CD4-positive, alpha-beta T cell (primary cell): Measurements from ENCODE around the gene DDX19B. TPM values are rescaled to one million over a fixed set of nuclear protein-coding genes. Genes with fewer than 3 reads are reported as not detected.

Source experiments
- ATAC-seq: fragments of 200-7000 bp; cut with Tn5 transposase; one replicate; pipeline ENCODE4 v1.10.0; 2022; ENCODE audit warnings: mild to moderate bottlenecking; ENCODE audit not compliant: poor library complexity
- CTCF ChIA-PET: fragments of 350-600 bp; sonication (Branson Sonifier 250); formaldehyde crosslinking; loops from one replicate; lab custom pipeline; 2021; ENCODE audit warnings: antibody characterized with exemption, inconsistent platforms; lab: Charles Lee
- POLR2A ChIA-PET: fragments of 350-600 bp; sonication (Branson Sonifier 250); formaldehyde crosslinking; loops from one replicate; lab custom pipeline; 2021; ENCODE audit warnings: antibody characterized with exemption, inconsistent platforms; lab: Charles Lee
- DNase-seq, 14 experiments: peaks; one replicate each; pipeline ENCODE4 v3.0.0-alpha.2; 2013 to 2020; ENCODE audit warnings: mixed read lengths in 2 of 14
- H3K27ac ChIP-seq, 2 donors: one replicate each; pipeline versions ENCODE4 v1.5.1 to v1.7.0; 2013; ENCODE audit warnings: low read length in 2 of 2, low read depth in 1 of 2, mild to moderate bottlenecking in 1 of 2
- H3K27me3 ChIP-seq, 2 experiments: 1 replicate in 1 of 2; 2 replicates in 1 of 2; pipeline versions ENCODE4 v1.6.1 to v1.7.0; 2013; ENCODE audit warnings: low read length in 2 of 2, control low read depth in 1 of 2, mild to moderate bottlenecking in 1 of 2, moderate library complexity in 1 of 2; ENCODE audit not compliant: insufficient read depth in 2 of 2, control insufficient read depth in 1 of 2
- H3K36me3 ChIP-seq: one replicate; pipeline ENCODE4 v1.6.1; 2013; ENCODE audit warnings: low read length, control low read depth; ENCODE audit not compliant: insufficient read depth
- H3K4me1 ChIP-seq: one replicate; pipeline ENCODE4 v1.6.1; 2013; ENCODE audit warnings: low read length, control low read depth; ENCODE audit not compliant: insufficient read depth
- H3K4me3 ChIP-seq: one replicate; pipeline ENCODE4 v1.5.1; 2013; ENCODE audit warnings: mild to moderate bottlenecking, low read length, moderate library complexity
- H3K9me3 ChIP-seq, 2 experiments: 1 replicate in 1 of 2; 2 replicates in 1 of 2; pipeline versions ENCODE4 v1.6.1 to v1.7.0; 2013; ENCODE audit warnings: low read length in 2 of 2, mild to moderate bottlenecking in 2 of 2, control low read depth in 1 of 2, moderate library complexity in 1 of 2; ENCODE audit not compliant: control insufficient read depth in 1 of 2, insufficient read depth in 1 of 2
- H3K27ac Mint-ChIP-seq: one replicate; pipeline ENCODE4 v1.8.0; 2020; ENCODE audit warnings: mixed read lengths
- H3K27me3 Mint-ChIP-seq: one replicate; pipeline ENCODE4 v1.8.0; 2021; ENCODE audit warnings: mixed read lengths
- H3K36me3 Mint-ChIP-seq: one replicate; pipeline ENCODE4 v1.8.0; 2021; ENCODE audit warnings: low read depth, mixed read lengths
- H3K4me1 Mint-ChIP-seq: one replicate; pipeline ENCODE4 v1.8.0; 2021; ENCODE audit warnings: low read depth, mixed read lengths
- H3K4me3 Mint-ChIP-seq: one replicate; pipeline ENCODE4 v1.8.0; 2020; ENCODE audit warnings: mild to moderate bottlenecking, mixed read lengths
- H3K9me3 Mint-ChIP-seq: one replicate; pipeline ENCODE4 v1.8.0; 2020; ENCODE audit warnings: mixed read lengths
- intact Hi-C, 2 experiments: fragments of 100-400 bp; cut with DNase I in 1 of 2; cut with micrococcal nuclease in 1 of 2; formaldehyde crosslinking; loops; one replicate each; pipeline versions ENCODE4 v1.15.1 to v1.9.0; 2023 to 2025; cut with DNase I, micrococcal nuclease
- total RNA-seq, 174 experiments: library from RNA in 2 of 174; stranded (reverse) in 2 of 174; gene quantifications; one replicate each; pipeline ENCODE4 v1.2.3 and lab custom pipeline; 2021 to 2026
- TF ChIP-seq, protein P1 (sequence below): fragments of 200-600 bp; IDR thresholded peaks from one replicate; pipeline ENCODE4 v1.8.0; 2022; ENCODE audit warnings: antibody characterized with exemption, mild to moderate bottlenecking

The DDX19B gene
- total RNA-seq, 2 experiments from 2014 or later: 23.0 TPM

DNA sequence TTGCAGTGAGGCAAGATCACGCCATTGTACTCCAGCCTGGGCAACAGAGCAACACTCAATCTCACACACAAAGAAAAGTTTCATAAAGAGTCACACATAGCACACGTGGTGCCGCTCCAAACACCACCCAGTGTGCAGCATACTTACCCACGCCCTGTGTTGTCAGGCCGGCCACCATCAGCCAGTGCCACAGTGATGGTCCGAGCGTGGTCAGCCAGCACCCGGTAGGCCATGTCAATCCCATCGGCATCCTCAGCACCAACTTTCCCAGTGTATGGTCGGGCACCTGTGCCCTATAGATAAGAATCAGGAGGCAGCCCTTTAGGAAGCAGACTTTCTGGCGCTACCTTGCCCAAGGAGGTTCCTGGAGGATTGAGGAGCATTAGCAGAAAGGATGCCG lies 29.5 kb upstream of the DDX19B start:
- H3K27me3 Mint-ChIP-seq: no peaks in the 10 kb centered on the region
- H3K27ac Mint-ChIP-seq: no peak overlapping the region
- no peaks in the 10 kb centered on the region for H3K9me3 Mint-ChIP-seq
- no peak for DNase-seq
- no peak overlapping the region for H3K27ac ChIP-seq
- ChIA-PET CTCF (no interaction called here), POLR2A (no interaction called here)
- H3K36me3 Mint-ChIP-seq: peaks cover 75% of the 10 kb centered on the region
- no peaks in the 10 kb centered on the region for H3K27me3 ChIP-seq
- H3K4me3 ChIP-seq: no peak overlapping the region
- no peaks in the 10 kb centered on the region for H3K9me3 ChIP-seq
- ATAC-seq: no peak
- TF ChIP-seq, protein P1, sequence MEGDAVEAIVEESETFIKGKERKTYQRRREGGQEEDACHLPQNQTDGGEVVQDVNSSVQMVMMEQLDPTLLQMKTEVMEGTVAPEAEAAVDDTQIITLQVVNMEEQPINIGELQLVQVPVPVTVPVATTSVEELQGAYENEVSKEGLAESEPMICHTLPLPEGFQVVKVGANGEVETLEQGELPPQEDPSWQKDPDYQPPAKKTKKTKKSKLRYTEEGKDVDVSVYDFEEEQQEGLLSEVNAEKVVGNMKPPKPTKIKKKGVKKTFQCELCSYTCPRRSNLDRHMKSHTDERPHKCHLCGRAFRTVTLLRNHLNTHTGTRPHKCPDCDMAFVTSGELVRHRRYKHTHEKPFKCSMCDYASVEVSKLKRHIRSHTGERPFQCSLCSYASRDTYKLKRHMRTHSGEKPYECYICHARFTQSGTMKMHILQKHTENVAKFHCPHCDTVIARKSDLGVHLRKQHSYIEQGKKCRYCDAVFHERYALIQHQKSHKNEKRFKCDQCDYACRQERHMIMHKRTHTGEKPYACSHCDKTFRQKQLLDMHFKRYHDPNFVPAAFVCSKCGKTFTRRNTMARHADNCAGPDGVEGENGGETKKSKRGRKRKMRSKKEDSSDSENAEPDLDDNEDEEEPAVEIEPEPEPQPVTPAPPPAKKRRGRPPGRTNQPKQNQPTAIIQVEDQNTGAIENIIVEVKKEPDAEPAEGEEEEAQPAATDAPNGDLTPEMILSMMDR: no peak
- H3K36me3 ChIP-seq: peaks cover 78% of the 10 kb centered on the region
- no peaks in the 10 kb centered on the region for H3K4me1 ChIP-seq
- intact Hi-C loops: no loop called here
- no peaks in the 10 kb centered on the region for H3K4me1 Mint-ChIP-seq
- H3K4me3 Mint-ChIP-seq: no peak overlapping the region

DNA sequence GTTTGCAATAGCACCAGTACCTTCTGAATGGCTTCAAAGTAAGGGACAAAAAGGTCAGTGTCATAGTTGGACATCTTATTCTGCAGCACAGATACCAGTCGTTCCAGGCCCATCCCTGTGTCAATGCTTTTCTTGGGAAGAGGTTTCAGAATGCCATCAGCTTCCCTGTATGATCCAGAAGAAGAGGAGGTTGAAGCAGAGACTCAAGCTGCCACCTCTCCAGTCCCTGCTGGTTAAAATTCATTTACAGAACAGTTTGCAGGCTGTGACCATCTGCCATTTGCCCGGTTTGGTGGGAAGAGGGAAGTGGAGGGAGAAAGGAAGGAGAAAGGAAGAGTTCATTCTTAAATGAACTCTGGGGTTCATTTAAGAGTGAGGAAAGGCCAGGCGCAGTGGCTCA lies 28.8 kb upstream of the DDX19B start:
- intact Hi-C loops: no loop called here
- no peaks in the 10 kb centered on the region for H3K27me3 ChIP-seq
- H3K4me1 ChIP-seq: no peaks in the 10 kb centered on the region
- Mint-ChIP-seq H3K27me3 (no peaks in the 10 kb centered on the region), H3K36me3 (peaks cover 70% of the 10 kb centered on the region), H3K9me3 (no peaks in the 10 kb centered on the region), H3K4me1 (no peaks in the 10 kb centered on the region), H3K4me3 (no peak overlapping the region), H3K27ac (no peak overlapping the region)
- peaks cover 77% of the 10 kb centered on the region for H3K36me3 ChIP-seq
- TF ChIP-seq, protein P1: no peak
- ATAC-seq: no peak
- no peaks in the 10 kb centered on the region for H3K9me3 ChIP-seq
- no peak overlapping the region for H3K4me3 ChIP-seq
- H3K27ac ChIP-seq: no peak overlapping the region
- ChIA-PET CTCF (interaction anchor here (0.6 kb wide), 1 partner anchor 9 kb away, joined by 3 read pairs; no protein-coding TSS in a partner anchor), POLR2A (no interaction called here)
- no peak for DNase-seq

DNA sequence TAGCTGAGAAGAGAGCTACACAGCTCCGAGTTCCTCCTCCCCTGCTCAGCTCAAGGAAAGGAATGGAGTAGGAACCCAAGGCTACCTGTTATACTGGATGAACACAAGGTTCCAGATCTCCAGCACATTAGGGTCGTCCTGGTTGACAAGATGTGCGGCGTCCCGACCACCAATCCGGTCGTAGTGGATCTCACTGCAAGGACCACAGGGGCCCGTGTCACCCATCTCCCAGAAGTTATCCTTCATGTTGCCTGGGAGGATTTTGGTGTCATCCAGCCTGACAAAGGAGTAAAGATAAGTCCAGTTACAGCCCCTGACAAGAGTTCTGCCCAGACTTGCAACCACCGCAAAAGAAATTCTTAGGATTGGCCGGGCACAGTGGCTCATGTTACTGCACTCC lies 27.3 kb upstream of the DDX19B start:
- Histone ChIP-seq H3K36me3 (peaks cover 73% of the 10 kb centered on the region), H3K9me3 (no peaks in the 10 kb centered on the region), H3K27me3 (no peaks in the 10 kb centered on the region), H3K4me1 (no peaks in the 10 kb centered on the region), H3K4me3 (no peak overlapping the region), H3K27ac (no peak overlapping the region)
- H3K9me3 Mint-ChIP-seq: no peaks in the 10 kb centered on the region
- H3K27ac Mint-ChIP-seq: no peak overlapping the region
- intact Hi-C loops: no loop called here
- H3K4me1 Mint-ChIP-seq: no peaks in the 10 kb centered on the region
- TF ChIP-seq, protein P1: no peak
- DNase-seq: no peak
- no peak overlapping the region for H3K4me3 Mint-ChIP-seq
- ChIA-PET CTCF (no interaction called here), POLR2A (interaction anchor here (1.5 kb wide), 1 partner anchor 20 kb away, joined by 7 read pairs; no protein-coding TSS in a partner anchor)
- no peak for ATAC-seq
- peaks cover 75% of the 10 kb centered on the region for H3K36me3 Mint-ChIP-seq
- H3K27me3 Mint-ChIP-seq: no peaks in the 10 kb centered on the region
